AG04450 (cell line): ENCODE data around the gene KCNQ5. TPM values are rescaled to one million over a fixed set of nuclear protein-coding genes. Genes with fewer than 3 reads are reported as not detected.

Source experiments
- CTCF ChIA-PET: fragments of 300-600, 350-600 bp; formaldehyde crosslinking; extraction: SDS; loops from one replicate; lab custom pipeline; 2022; ENCODE audit warnings: antibody characterized with exemption, inconsistent platforms; lab: Charles Lee
- POLR2A ChIA-PET: fragments of 350-600 bp; formaldehyde crosslinking; extraction: SDS; loops from one replicate; lab custom pipeline; 2021; ENCODE audit warnings: antibody characterized with exemption, inconsistent platforms; lab: Yijun Ruan, JAX
- DNase-seq: peaks from one replicate; pipeline ENCODE4 v3.0.0-alpha.2; 2011; ENCODE audit warnings: low read depth, low spot score
- H3K27ac ChIP-seq: one replicate; pipeline ENCODE4 v1.5.1; 2012; ENCODE audit warnings: low read depth, low read length, control low read depth
- H3K27me3 ChIP-seq: one replicate; pipeline ENCODE4 v1.6.0; 2012; ENCODE audit warnings: low read length; ENCODE audit not compliant: control insufficient read depth, insufficient read depth
- H3K4me3 ChIP-seq: 2 replicates; pipeline ENCODE4 v1.5.1; 2011; ENCODE audit warnings: mild to moderate bottlenecking, low read depth, low read length, control low read depth
- H3K9me3 ChIP-seq: 2 replicates; pipeline ENCODE4 v1.5.1; 2012; ENCODE audit warnings: low read length; ENCODE audit not compliant: control insufficient read depth, insufficient read depth
- CTCF ChIP-seq: IDR thresholded peaks from 2 replicates; pipeline ENCODE4 v1.5.1; 2011; ENCODE audit warnings: low read depth, low read length, control low read depth, inconsistent platforms
- polyA plus RNA-seq: library from polyadenylated mRNA; depleted of rRNA; stranded (reverse); fragments of >200 nt; gene quantifications from 2 replicates; pipeline ENCODE4 v1.2.3, GENCODE V29; 2011

KCNQ5 gene
- polyA plus RNA-seq, 1 experiment, result 0.52 TPM

DNA sequence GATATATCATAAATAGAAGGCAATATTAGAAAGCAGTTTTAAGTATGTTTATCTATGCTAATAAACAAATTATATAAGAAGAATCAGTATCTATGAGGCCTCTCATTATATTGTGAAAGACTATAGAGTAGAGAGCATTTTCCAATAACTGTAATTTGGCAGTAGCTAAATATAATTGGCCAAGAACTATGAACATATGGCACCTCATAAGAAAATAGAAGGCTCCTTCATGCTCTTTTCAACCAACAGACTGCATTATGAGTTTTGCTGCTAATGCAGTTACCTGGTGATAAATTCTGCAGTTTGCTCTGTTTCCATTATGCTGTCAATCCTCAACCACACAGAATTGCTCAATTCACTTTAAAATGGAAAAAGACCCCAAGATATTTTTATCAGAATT lies 382.4 kb downstream of the KCNQ5 start:
- H3K27me3 ChIP-seq, result no peaks in the 10 kb centered on the region
- H3K4me3 ChIP-seq, result no peak overlapping the region
- POLR2A ChIA-PET, result no interaction called here
- no peaks in the 10 kb centered on the region for H3K9me3 ChIP-seq
- CTCF ChIA-PET, result no interaction called here
- no peak overlapping the region for H3K27ac ChIP-seq
- TF ChIP-seq CTCF, result no peak
- no peak for DNase-seq

- ChIA-PET CTCF (no interaction called here), POLR2A (no interaction called here)
These were observed 383.0 kb downstream of the KCNQ5 start for GRCh38 chr6:73004861-73005260.

GRCh38 chr6:73006146-73006545 lies 384.3 kb downstream of the KCNQ5 start:
- no peaks in the 10 kb centered on the region for H3K27me3 ChIP-seq
- H3K27ac ChIP-seq, result no peak overlapping the region
- DNase-seq, result no peak
- H3K9me3 ChIP-seq, result no peaks in the 10 kb centered on the region
- no peak overlapping the region for H3K4me3 ChIP-seq
- TF ChIP-seq CTCF, result no peak
- ChIA-PET POLR2A (no interaction called here), CTCF (no interaction called here)

More at GRCh38 chr6:73004861-73005260, 383.0 kb downstream of the KCNQ5 start:
- Histone ChIP-seq H3K4me3 (no peak overlapping the region), H3K27me3 (no peaks in the 10 kb centered on the region), H3K27ac (no peak overlapping the region), H3K9me3 (no peaks in the 10 kb centered on the region)
- no peak for DNase-seq
- TF ChIP-seq CTCF, result no peak

DNA sequence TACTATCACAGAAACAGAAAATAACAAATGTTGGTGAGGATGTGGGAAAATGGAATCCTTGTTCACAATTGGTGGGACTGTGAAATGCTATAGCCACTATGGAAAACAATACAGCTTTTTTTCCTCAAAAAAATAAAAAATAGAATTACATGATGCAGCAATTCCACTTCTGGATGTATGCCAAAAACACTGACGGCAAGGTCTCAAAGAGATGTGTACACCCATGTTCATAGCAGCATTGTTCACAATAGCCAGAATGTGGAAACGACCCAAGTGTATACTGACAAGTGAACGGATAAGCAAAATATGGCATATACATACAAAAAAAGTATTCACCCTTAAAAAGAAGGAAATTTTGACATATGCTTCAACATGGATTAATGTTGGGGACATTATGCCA lies 390.1 kb downstream of the KCNQ5 start:
- no peak for TF ChIP-seq CTCF

DNA sequence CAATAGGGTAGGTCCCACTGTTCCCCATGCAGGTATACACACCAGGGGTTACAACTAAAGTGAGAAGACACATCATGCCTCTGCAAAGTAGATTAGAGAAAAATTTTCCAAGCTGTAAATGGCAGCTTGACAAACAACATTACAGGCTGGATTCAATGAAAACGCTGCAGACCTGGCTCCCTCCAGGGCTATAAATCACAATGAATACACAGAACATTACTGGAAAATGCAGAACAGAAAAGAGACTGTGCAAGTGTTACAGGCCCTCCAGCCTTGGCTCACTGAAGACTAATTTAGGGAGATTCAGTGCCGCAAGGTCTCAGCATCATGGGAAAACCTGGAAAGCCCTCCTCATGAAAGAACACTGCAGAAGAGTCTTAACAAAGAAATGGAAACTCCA lies 395.6 kb downstream of the KCNQ5 start:
- Histone ChIP-seq H3K27me3 (no peaks in the 10 kb centered on the region), H3K4me3 (no peak overlapping the region), H3K27ac (no peak overlapping the region), H3K9me3 (no peaks in the 10 kb centered on the region)
- no peak for TF ChIP-seq CTCF
- CTCF ChIA-PET, result no interaction called here
- DNase-seq, result no peak
- POLR2A ChIA-PET, result no interaction called here

More for the DNA sequence above, 390.1 kb downstream of the KCNQ5 start:
- ChIA-PET CTCF (no interaction called here), POLR2A (no interaction called here)
- Histone ChIP-seq H3K9me3 (no peaks in the 10 kb centered on the region), H3K27ac (no peak overlapping the region), H3K27me3 (no peaks in the 10 kb centered on the region), H3K4me3 (no peak overlapping the region)
- no peak for DNase-seq
